CD14-positive monocyte (primary cell): ENCODE measurements around the gene HECW1. TPM values are rescaled to one million over a fixed set of nuclear protein-coding genes. Genes with fewer than 3 reads are reported as not detected.

Experiments
- DNase-seq, 3 donors: peaks; one replicate each; pipeline ENCODE4 v3.0.0-alpha.2; 2011 to 2022
- H2AFZ ChIP-seq: 2 replicates; pipeline ENCODE4 v1.6.0; 2012; ENCODE audit warnings: mild to moderate bottlenecking, low read depth, low read length, inconsistent platforms; ENCODE audit not compliant: insufficient read depth, poor library complexity, severe bottlenecking
- H3K27ac ChIP-seq, 2 donors: 1 replicate in 1 of 2; 2 replicates in 1 of 2; pipeline ENCODE4 v1.5.1; 2012 to 2013; ENCODE audit warnings: low read length in 2 of 2, control low read depth in 1 of 2, inconsistent platforms in 1 of 2, low read depth in 1 of 2, mild to moderate bottlenecking in 1 of 2
- H3K27me3 ChIP-seq, 2 donors: one replicate each; pipeline versions ENCODE4 v1.6.0 to v1.6.1; 2011 to 2013; ENCODE audit warnings: low read length in 2 of 2; ENCODE audit not compliant: control insufficient read depth in 2 of 2, insufficient read depth in 2 of 2
- H3K36me3 ChIP-seq, 2 donors: replicated peaks in 1 of 2; 1 replicate in 1 of 2; 2 replicates in 1 of 2; pipeline versions ENCODE4 v1.5.1 to v1.6.1; 2012 to 2013; ENCODE audit warnings: low read length in 2 of 2, control low read depth in 1 of 2, inconsistent platforms in 1 of 2, mild to moderate bottlenecking in 1 of 2; ENCODE audit not compliant: insufficient read depth in 2 of 2, control insufficient read depth in 1 of 2
- H3K4me1 ChIP-seq, 2 donors: 1 replicate in 1 of 2; 2 replicates in 1 of 2; pipeline versions ENCODE4 v1.5.1 to v1.6.1; 2012 to 2013; ENCODE audit warnings: low read length in 2 of 2, control low read depth in 1 of 2, inconsistent platforms in 1 of 2, mild to moderate bottlenecking in 1 of 2, moderate library complexity in 1 of 2; ENCODE audit not compliant: insufficient read depth in 2 of 2, control insufficient read depth in 1 of 2
- H3K4me2 ChIP-seq: replicated peaks from 2 replicates; pipeline ENCODE3; 2012; ENCODE audit warnings: low read length, moderate library complexity, mild to moderate bottlenecking; ENCODE audit not compliant: poor library complexity, severe bottlenecking; ENCODE audit errors: extremely low read depth
- H3K4me3 ChIP-seq, 3 experiments: fragments of 200-600 bp in 1 of 3; sonication (generic) in 1 of 3; replicated peaks in 1 of 3; 1 replicate in 2 of 3; 2 replicates in 1 of 3; pipeline ENCODE4 v1.5.1; 2011 to 2013; ENCODE audit warnings: low read length in 3 of 3, mild to moderate bottlenecking in 3 of 3, control low read depth in 2 of 3, low read depth in 2 of 3, inconsistent platforms in 1 of 3, moderate library complexity in 1 of 3
- H3K79me2 ChIP-seq: 2 replicates; pipeline ENCODE4 v1.6.0; 2012; ENCODE audit warnings: mild to moderate bottlenecking, control low read depth, inconsistent platforms, low read length, moderate library complexity; ENCODE audit not compliant: insufficient read depth
- H3K9ac ChIP-seq: 2 replicates; pipeline ENCODE4 v1.6.0; 2017; ENCODE audit warnings: low read length, mild to moderate bottlenecking; ENCODE audit not compliant: insufficient read depth, poor library complexity, severe bottlenecking
- H3K9me3 ChIP-seq, 2 donors: replicated peaks in 1 of 2; 1 replicate in 1 of 2; 2 replicates in 1 of 2; pipeline versions ENCODE4 v1.5.1 to v1.6.1; 2012 to 2013; ENCODE audit warnings: low read length in 2 of 2, control low read depth in 1 of 2; ENCODE audit not compliant: control insufficient read depth in 1 of 2, insufficient read depth in 1 of 2
- H4K20me1 ChIP-seq: 2 replicates; pipeline ENCODE4 v1.6.0; 2012; ENCODE audit warnings: mild to moderate bottlenecking, low read length, control low read depth, moderate library complexity; ENCODE audit not compliant: insufficient read depth
- H3K27ac Mint-ChIP-seq, 7 donors: one replicate each; pipeline ENCODE4 v1.8.0; 2020; ENCODE audit warnings: mild to moderate bottlenecking in 7 of 7, mixed read lengths in 7 of 7, moderate library complexity in 6 of 7, inconsistent platforms in 2 of 7
- H3K27me3 Mint-ChIP-seq, 3 donors: one replicate each; pipeline ENCODE4 v1.8.0; 2021 to 2022; ENCODE audit warnings: low read depth in 3 of 3, mild to moderate bottlenecking in 3 of 3, mixed read lengths in 3 of 3, moderate library complexity in 3 of 3, inconsistent platforms in 1 of 3
- H3K36me3 Mint-ChIP-seq, 2 donors: one replicate each; pipeline ENCODE4 v1.8.0; 2020; ENCODE audit warnings: mixed read lengths in 2 of 2, inconsistent platforms in 1 of 2, mild to moderate bottlenecking in 1 of 2
- H3K4me1 Mint-ChIP-seq: one replicate; pipeline ENCODE4 v1.8.0; 2020; ENCODE audit warnings: mild to moderate bottlenecking, mixed read lengths
- H3K4me3 Mint-ChIP-seq, 2 donors: one replicate each; pipeline ENCODE4 v1.8.0; 2020; ENCODE audit warnings: mild to moderate bottlenecking in 2 of 2, mixed read lengths in 2 of 2, moderate library complexity in 1 of 2
- H3K9me3 Mint-ChIP-seq, 7 donors: one replicate each; pipeline ENCODE4 v1.8.0; 2020 to 2022; ENCODE audit warnings: mixed read lengths in 7 of 7, mild to moderate bottlenecking in 6 of 7, moderate library complexity in 6 of 7, inconsistent platforms in 2 of 7
- WGBS: methylation state at CpG from one replicate; pipeline ENCODE4 v1.1.5; 2013; ENCODE audit warnings: missing lambda C conversion rate; ENCODE audit not compliant: insufficient coverage; 5-methylcytosine and 5-hydroxymethylcytosine counted together
- intact Hi-C, 2 donors: fragments of 100-400 bp; cut with micrococcal nuclease; formaldehyde crosslinking; loops; one replicate each; pipeline versions ENCODE4 v1.15.0 to v1.15.1; 2023
- polyA plus RNA-seq, 3 donors: library from polyadenylated mRNA; depleted of rRNA in 1 of 3; unstranded in 2 of 3; stranded (reverse) in 1 of 3; fragments of 300-500 nt in 2 of 3; fragments of >200 nt in 1 of 3; fragmentation: Illumina TruSeq in 2 of 3; gene quantifications; 1 replicate in 2 of 3; 2 replicates in 1 of 3; pipeline ENCODE4 v1.2.3, GENCODE V29; 2012 to 2021
- TF ChIP-seq, protein P1 (sequence below): fragments of 200-600 bp; IDR thresholded peaks from one replicate; pipeline ENCODE4 v1.8.0; 2022; ENCODE audit warnings: antibody characterized with exemption, mild to moderate bottlenecking

The HECW1 gene
- polyA plus RNA-seq, 3 donors: not detected

DNA sequence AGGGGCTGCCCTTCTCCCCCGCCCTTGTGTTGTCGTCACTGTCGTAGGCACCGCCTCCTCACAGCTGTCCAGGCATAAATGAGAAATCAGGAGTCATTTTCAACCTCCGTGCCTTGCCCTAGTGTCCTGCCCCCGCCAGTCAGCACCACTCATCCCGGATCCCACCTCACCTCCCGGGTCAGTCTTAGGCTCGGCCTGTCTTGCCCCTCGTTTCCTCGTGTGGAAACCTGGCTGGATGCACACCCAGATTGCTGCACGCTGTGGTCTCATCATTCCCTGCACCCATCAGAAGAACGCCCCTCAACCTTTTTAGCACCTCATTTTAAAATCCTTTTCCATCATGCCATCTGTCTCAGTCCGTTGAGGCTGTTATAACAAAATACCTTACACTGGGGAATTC is 213.1 kb downstream of the HECW1 start:
- Histone ChIP-seq H3K27me3 (no peaks in the 10 kb centered on the region), H3K4me3 (no peak overlapping the region), H4K20me1 (no peaks in the 10 kb centered on the region), H2AFZ (no peak overlapping the region), H3K9ac (no peak overlapping the region), H3K79me2 (no peaks in the 10 kb centered on the region), H3K27ac (no peak overlapping the region), H3K36me3 (no peaks in the 10 kb centered on the region), H3K9me3 (no peaks in the 10 kb centered on the region), H3K4me1 (no peaks in the 10 kb centered on the region), H3K4me2 (no peak overlapping the region)
- Mint-ChIP-seq H3K27ac (no peak overlapping the region), H3K27me3 (peaks cover 0 to 3% (median 0%) of the 10 kb centered on the region in 3 donors), H3K36me3 (no peaks in the 10 kb centered on the region), H3K4me3 (no peak overlapping the region), H3K4me1 (no peaks in the 10 kb centered on the region), H3K9me3 (peaks cover 0 to 3% (median 0%) of the 10 kb centered on the region in 7 donors)
- WGBS: 88% methylated on average over 12 of the region's 14 CpGs
- no peak for DNase-seq
- intact Hi-C loops: no loop called here
- TF ChIP-seq, protein P1, sequence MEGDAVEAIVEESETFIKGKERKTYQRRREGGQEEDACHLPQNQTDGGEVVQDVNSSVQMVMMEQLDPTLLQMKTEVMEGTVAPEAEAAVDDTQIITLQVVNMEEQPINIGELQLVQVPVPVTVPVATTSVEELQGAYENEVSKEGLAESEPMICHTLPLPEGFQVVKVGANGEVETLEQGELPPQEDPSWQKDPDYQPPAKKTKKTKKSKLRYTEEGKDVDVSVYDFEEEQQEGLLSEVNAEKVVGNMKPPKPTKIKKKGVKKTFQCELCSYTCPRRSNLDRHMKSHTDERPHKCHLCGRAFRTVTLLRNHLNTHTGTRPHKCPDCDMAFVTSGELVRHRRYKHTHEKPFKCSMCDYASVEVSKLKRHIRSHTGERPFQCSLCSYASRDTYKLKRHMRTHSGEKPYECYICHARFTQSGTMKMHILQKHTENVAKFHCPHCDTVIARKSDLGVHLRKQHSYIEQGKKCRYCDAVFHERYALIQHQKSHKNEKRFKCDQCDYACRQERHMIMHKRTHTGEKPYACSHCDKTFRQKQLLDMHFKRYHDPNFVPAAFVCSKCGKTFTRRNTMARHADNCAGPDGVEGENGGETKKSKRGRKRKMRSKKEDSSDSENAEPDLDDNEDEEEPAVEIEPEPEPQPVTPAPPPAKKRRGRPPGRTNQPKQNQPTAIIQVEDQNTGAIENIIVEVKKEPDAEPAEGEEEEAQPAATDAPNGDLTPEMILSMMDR: no peak

GRCh38 chr7:43328336-43328735 is 215.9 kb downstream of the HECW1 start:
- Mint-ChIP-seq H3K36me3 (no peaks in the 10 kb centered on the region), H3K4me3 (no peak overlapping the region), H3K4me1 (no peaks in the 10 kb centered on the region), H3K27me3 (peaks cover 0 to 5% (median 2%) of the 10 kb centered on the region in 3 donors), H3K27ac (no peak overlapping the region), H3K9me3 (peaks cover 0 to 10% (median 0%) of the 10 kb centered on the region in 7 donors)
- Histone ChIP-seq H4K20me1 (no peaks in the 10 kb centered on the region), H3K4me1 (no peaks in the 10 kb centered on the region), H3K27ac (no peak overlapping the region), H3K9ac (no peak overlapping the region), H3K27me3 (no peaks in the 10 kb centered on the region), H3K79me2 (no peaks in the 10 kb centered on the region), H3K4me3 (no peak overlapping the region), H3K36me3 (no peaks in the 10 kb centered on the region), H3K4me2 (no peak overlapping the region), H3K9me3 (no peaks in the 10 kb centered on the region), H2AFZ (no peak overlapping the region)
- 99% methylated on average over 9 of the region's 9 CpGs for WGBS
- TF ChIP-seq, protein P1: no peak
- intact Hi-C loops: no loop called here
- no peak for DNase-seq
